GM10266 (cell line): ENCODE results near the gene HPDL.
"Not testable (repeated sequence)": the region's sequence is repeated elsewhere in the genome, so short reads cannot be mapped to it uniquely, and the experiment has no call there.

ENCODE experiments used
- DNase-seq: peaks from one replicate; pipeline ENCODE4 v3.0.0; 2012; ENCODE audit errors: extremely low spot score
- TF ChIP-seq, protein P1 (sequence below): IDR thresholded peaks from 2 replicates; pipeline ENCODE4 v1.5.1; 2012; ENCODE audit warnings: mild to moderate bottlenecking, low read depth; ENCODE audit not compliant: control insufficient read depth, insufficient read depth; ENCODE audit errors: missing control alignments

Gene HPDL

DNA sequence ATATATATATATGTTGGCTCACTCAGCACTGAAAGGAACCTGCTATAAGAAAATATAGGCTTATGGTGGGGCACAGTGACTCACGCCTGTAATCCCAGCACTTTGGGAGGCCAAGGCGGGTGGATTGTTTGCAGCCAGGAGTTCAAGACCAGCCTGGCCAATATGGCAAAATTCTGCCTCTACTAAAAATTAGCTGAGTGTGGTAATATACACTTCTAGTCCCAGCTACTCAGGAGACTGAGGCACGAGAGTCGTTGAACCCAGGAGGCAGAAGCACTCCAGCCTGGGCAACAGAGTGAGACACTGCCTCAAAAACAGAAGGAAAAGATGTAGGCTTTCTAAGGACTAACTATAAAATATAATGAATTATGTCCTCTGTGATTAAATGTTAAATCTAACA is 28.1 kb downstream of the HPDL start:
- TF ChIP-seq, protein P1, sequence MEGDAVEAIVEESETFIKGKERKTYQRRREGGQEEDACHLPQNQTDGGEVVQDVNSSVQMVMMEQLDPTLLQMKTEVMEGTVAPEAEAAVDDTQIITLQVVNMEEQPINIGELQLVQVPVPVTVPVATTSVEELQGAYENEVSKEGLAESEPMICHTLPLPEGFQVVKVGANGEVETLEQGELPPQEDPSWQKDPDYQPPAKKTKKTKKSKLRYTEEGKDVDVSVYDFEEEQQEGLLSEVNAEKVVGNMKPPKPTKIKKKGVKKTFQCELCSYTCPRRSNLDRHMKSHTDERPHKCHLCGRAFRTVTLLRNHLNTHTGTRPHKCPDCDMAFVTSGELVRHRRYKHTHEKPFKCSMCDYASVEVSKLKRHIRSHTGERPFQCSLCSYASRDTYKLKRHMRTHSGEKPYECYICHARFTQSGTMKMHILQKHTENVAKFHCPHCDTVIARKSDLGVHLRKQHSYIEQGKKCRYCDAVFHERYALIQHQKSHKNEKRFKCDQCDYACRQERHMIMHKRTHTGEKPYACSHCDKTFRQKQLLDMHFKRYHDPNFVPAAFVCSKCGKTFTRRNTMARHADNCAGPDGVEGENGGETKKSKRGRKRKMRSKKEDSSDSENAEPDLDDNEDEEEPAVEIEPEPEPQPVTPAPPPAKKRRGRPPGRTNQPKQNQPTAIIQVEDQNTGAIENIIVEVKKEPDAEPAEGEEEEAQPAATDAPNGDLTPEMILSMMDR, result no peak
- no peak for DNase-seq

GRCh38 chr1:45355683-45356082 is 29.0 kb downstream of the HPDL start:
- DNase-seq, result no peak
- TF ChIP-seq, protein P1, result no peak

DNA sequence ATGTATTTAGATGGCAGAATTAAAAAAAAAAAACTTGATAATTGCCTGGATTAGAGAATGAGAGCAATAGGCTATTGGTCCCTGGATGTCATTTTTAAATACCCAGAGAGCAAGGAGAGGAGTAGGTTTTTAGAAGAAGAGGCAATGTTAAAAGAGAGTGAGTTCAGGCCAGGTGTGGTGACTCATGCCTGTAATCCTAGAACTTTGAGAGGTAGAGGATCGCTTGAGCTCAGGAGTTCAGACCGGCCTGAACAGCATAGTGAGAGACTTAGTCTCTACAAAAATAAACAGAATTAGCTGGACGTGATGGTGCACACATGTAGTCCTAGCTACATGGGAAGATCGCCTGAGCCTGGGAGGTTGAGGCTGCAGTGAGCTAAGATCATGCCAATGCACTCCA is 29.5 kb downstream of the HPDL start:
- TF ChIP-seq, protein P1, result no peak
- DNase-seq, result no peak

- DNase-seq, result peak; percentile 36
- TF ChIP-seq, protein P1, result peak; percentile 60
Measured at GRCh38 chr1:45359882-45360513, 33.3 kb downstream of the HPDL start.

GRCh38 chr1:45360981-45361380 is 34.3 kb downstream of the HPDL start:
- not testable (repeated sequence) for DNase-seq

GRCh38 chr1:45364294-45364693 is 37.6 kb downstream of the HPDL start:
- DNase-seq, result no peak
- TF ChIP-seq, protein P1, result no peak

GRCh38 chr1:45365051-45365450 is 38.4 kb downstream of the HPDL start:
- TF ChIP-seq, protein P1, result no peak
- no peak for DNase-seq

GRCh38 chr1:45370575-45370974 is 43.9 kb downstream of the HPDL start:
- DNase-seq, result no peak
- TF ChIP-seq, protein P1, result no peak
